ENCODE data around the gene SLC5A3. TPM values are rescaled to one million over a fixed set of nuclear protein-coding genes. Genes with fewer than 3 reads are reported as not detected.

The SLC5A3 gene
- polyA plus RNA-seq (2013, experiment 1 of 2): 6.8 TPM
- 7.4 TPM for polyA plus RNA-seq (2013, experiment 2 of 2)

DNA sequence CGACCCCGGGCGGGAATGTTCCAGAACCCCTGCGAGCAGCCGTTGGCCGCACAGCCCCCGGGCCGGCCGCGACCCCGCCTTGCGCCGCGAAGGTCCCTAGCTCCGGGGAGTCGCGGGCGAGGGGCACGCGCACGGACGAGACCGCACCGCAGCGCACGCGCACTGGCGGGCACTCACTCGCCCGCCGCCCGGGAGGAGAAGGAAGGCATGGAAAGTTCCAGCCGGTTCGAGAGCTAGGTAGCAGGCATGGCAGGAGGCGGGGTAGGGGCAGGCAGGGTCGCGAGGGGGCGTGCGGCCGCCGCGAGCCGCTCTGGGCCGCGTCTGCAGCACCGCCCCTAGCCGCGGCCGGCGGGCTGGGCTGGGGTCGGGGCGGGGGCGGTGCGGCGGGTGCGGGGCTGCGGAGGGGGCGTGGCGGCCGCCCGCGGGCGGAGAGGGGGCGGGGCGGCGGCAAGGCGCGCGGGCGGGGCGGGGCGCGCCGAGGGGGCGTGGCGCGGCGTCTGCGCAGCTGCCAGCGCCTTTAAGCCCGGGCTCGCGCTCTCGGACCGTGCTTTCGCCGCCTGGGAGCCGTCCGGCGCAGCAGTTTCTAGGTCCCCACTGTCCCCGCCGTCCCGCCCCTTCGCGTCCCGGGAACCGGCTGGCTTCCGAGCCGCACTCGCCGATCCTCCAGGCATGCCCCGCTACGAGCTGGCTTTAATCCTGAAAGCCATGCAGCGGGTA lies at the start of gene SLC5A3, which contains the start of gene MRPS6:
Gene SLC5A3 (plus strand): TSS at position 547 of the 717 bp plus-strand sequence. CDS start 21,621 bp downstream, outside the sequence.
Gene MRPS6 (plus strand): TSS at position 547 of the 717 bp plus-strand sequence. CDS start 123 bp downstream, at position 670.
- Histone ChIP-seq H3K4me3 (ENCODE audit: low read length) (peak within 1 kb of the TSS; percentile 83), H3K9me3 (ENCODE audit: insufficient read depth, low read depth, low read length) (no peaks in the 10 kb centered on the region), H3K36me3 (ENCODE audit: insufficient read depth, low read length) (peaks cover 18% of the 10 kb centered on the region), H3K27ac (ENCODE audit: low read depth, low read length) (peak within 1 kb of the TSS; percentile 77; the same call in 1 of the 2 replicates), H3K27me3 (ENCODE audit: insufficient read depth, low read length) (peaks cover 6% of the 10 kb centered on the region), H3K9ac (ENCODE audit: low read depth, low read length) (peak within 1 kb of the TSS; percentile 76), H3K4me1 (ENCODE audit: insufficient read depth, low read length) (peaks cover 37% of the 10 kb centered on the region)
- under 1% methylated on average over 104 of the region's 104 CpGs for WGBS

DNA sequence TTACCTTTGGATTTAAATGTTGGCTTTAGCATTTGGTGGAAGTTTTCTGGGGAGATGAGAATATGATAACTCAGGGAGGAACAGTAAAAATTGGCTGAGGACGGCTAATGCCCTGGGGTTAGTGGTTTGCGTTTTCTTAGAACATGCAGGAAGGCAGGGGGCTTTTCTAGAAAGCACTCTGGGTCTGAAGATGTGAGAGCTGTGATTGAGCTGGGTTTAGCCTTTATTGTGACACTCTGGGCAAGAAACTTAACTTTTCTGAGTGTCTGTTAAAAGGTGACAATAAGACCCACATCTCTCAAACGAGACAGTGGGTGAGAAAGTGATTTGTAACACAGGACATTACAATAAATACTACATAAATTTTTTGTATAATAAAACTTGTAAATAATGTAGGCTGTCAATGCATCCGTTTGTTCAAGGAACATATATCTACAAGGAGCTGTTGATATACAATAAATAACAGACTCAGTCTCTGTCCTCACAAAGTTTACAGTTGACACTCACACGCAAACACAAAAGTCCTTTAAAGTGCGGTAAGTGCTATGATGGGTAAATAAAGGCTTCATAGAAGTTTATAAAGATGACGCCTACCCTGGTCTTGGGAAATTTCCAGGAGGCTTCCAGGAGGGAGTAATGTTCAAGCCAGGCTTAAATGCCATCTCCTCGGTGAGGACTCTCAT lies 49.5 kb upstream of the SLC5A3 start:
- H3K4me1 ChIP-seq (ENCODE audit: insufficient read depth, low read length): peaks cover 24% of the 10 kb centered on the region

DNA sequence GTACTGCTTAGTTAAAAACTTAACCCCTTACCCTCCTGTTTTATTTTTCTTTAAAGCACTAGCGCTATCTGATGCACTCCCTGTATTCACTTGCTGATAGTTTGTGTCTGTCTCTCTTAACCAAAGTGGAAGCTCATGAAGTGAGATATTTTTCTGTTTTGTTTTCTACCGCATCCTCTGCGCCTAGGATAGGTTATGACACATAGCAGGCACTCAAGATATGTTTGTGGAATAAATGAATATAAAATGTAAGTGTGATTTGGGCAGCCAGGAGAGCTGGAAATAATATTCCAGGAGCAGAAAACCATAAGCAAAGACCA lies 49.0 kb upstream of the SLC5A3 start:
- H3K4me1 ChIP-seq (ENCODE audit: insufficient read depth, low read length): peaks cover 24% of the 10 kb centered on the region
- H3K27me3 ChIP-seq (ENCODE audit: insufficient read depth, low read length): no peaks in the 10 kb centered on the region
- no peak overlapping the region for H3K4me3 ChIP-seq (ENCODE audit: low read length)
- H3K27ac ChIP-seq (ENCODE audit: low read depth, low read length): no peak overlapping the region
- H3K9me3 ChIP-seq (ENCODE audit: insufficient read depth, low read depth, low read length): peaks cover 4% of the 10 kb centered on the region; the same call in 1 of the 2 replicates
- no peaks in the 10 kb centered on the region for H3K36me3 ChIP-seq (ENCODE audit: insufficient read depth, low read length)
- WGBS: 98% methylated on average over 3 of the region's 3 CpGs
- no peak overlapping the region for H3K9ac ChIP-seq (ENCODE audit: low read depth, low read length)

More for the DNA sequence above, 49.5 kb upstream of the SLC5A3 start:
- Histone ChIP-seq H3K36me3 (ENCODE audit: insufficient read depth, low read length) (no peaks in the 10 kb centered on the region), H3K4me3 (ENCODE audit: low read length) (no peak overlapping the region), H3K27ac (ENCODE audit: low read depth, low read length) (no peak overlapping the region), H3K27me3 (ENCODE audit: insufficient read depth, low read length) (no peaks in the 10 kb centered on the region), H3K9ac (ENCODE audit: low read depth, low read length) (no peak overlapping the region), H3K9me3 (ENCODE audit: insufficient read depth, low read depth, low read length) (peaks cover 4% of the 10 kb centered on the region; the same call in 1 of the 2 replicates)
- 78% methylated on average over 7 of the region's 8 CpGs for whole genome bisulfite sequencing

DNA sequence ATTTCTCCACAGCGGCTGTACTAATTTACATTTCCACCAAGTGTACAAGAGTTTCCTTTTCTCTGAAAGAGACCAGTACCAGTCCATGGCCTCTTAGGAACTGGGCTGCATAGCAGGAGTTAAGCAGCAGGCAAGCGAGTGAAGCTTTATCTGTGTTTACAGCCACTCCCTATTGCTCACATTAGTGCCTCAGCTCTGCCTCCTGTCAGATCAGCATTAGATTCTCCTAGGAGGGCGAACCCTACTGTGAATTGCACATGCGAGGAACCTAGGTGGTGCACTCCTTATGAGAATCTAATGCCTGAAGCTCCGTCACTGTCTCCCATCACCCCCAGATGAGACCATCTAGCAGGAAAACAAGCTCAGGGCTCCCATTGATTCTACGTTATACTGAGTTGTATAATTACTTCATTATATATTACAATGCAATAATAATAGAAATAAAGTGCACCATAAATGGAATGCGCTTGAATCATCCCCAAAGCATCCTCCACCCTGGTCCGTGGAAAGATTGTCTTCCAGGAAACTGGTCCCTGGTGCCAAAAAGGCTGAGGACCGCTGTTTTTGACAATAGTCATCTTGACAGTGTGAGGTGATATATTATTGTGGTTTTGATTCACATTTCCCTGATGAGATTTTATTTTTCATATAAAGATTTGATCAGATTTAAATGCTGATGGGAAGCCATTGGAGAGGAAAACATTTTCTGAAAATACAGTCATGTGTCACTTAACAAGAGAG lies 45.5 kb upstream of the SLC5A3 start:
- H3K4me3 ChIP-seq (ENCODE audit: low read length): no peak overlapping the region
- H3K27ac ChIP-seq (ENCODE audit: low read depth, low read length): no peak overlapping the region
- H3K9me3 ChIP-seq (ENCODE audit: insufficient read depth, low read depth, low read length): no peaks in the 10 kb centered on the region
- no peaks in the 10 kb centered on the region for H3K27me3 ChIP-seq (ENCODE audit: insufficient read depth, low read length)
- H3K9ac ChIP-seq (ENCODE audit: low read depth, low read length): no peak overlapping the region
- peaks cover 8% of the 10 kb centered on the region for H3K4me1 ChIP-seq (ENCODE audit: insufficient read depth, low read length)
- 76% methylated on average over 8 of the region's 9 CpGs for WGBS
- no peaks in the 10 kb centered on the region for H3K36me3 ChIP-seq (ENCODE audit: insufficient read depth, low read length)

DNA sequence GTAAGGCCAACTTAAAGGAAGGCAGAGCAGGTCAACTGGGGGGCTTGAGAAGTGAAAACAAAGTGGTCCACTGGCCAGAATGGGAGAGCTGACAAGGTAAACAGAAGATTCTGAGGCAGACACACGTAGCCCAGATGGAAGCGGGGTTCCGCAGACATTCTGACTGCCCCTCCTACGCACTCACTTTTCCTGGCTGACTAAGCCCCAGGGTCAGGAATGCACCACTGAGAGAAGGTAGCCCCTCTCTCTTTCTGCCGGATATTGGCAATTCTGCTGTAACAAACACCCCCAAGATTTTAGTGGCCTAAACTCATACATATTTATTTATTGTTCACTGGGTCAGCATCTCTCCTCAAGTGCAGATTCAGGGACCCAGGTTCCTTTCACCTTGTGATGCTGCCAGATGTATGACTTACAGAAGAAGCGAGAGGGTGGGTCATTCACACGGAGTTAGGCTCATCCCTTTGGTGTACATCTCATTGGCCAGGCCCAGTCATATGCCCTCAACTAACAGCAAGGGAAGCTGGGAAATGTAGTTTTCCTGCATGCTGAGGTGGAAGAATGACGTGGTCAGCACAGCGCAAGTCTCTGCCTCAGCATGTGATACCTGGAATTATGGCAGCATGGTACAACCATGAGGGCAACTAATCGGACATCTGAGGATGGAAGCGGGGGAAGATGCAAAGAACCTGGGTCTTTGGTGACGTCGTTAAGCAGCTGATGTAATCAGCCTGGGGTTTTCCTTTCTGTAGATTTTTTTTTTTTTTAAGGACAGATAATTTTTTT lies 43.4 kb upstream of the SLC5A3 start:
- no peak overlapping the region for H3K9ac ChIP-seq (ENCODE audit: low read depth, low read length)
- H3K4me1 ChIP-seq (ENCODE audit: insufficient read depth, low read length): no peaks in the 10 kb centered on the region
- WGBS: 62% methylated on average over 13 of the region's 13 CpGs
- H3K4me3 ChIP-seq (ENCODE audit: low read length): peak overlapping the region; percentile 14; the same call in 1 of the 2 replicates
- H3K36me3 ChIP-seq (ENCODE audit: insufficient read depth, low read length): no peaks in the 10 kb centered on the region
- no peak overlapping the region for H3K27ac ChIP-seq (ENCODE audit: low read depth, low read length)
- H3K27me3 ChIP-seq (ENCODE audit: insufficient read depth, low read length): no peaks in the 10 kb centered on the region
- no peaks in the 10 kb centered on the region for H3K9me3 ChIP-seq (ENCODE audit: insufficient read depth, low read depth, low read length)

DNA sequence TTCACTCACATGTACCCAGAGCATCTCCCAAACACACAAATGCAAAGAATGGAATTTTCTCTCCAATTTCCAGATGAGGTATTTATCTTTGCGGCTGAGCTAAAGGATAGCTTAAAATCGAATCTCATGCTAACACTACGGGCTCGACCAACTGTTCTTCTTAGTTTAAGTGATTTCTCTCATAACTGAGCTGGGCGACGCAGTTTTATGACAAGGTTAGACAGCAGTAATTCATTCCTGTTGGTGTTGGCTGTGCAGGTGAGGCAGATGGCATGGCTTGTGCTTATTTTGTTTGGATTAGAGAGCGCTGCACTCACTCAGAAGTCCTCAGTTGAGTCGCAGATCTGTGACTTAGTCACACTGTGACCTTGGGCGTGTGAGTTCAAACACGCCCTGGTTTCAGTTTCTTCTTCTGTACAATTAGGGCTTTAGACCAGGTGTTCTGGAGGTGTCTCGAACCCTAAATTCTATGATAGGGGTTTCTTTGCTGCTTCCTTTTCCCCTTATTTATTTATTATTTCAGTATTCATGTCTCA lies 41.5 kb upstream of the SLC5A3 start:
- no peak overlapping the region for H3K4me3 ChIP-seq (ENCODE audit: low read length)
- no peak overlapping the region for H3K27ac ChIP-seq (ENCODE audit: low read depth, low read length)
- H3K9ac ChIP-seq (ENCODE audit: low read depth, low read length): no peak overlapping the region
- H3K9me3 ChIP-seq (ENCODE audit: insufficient read depth, low read depth, low read length): no peaks in the 10 kb centered on the region
- WGBS: 92% methylated on average over 10 of the region's 11 CpGs
- no peaks in the 10 kb centered on the region for H3K36me3 ChIP-seq (ENCODE audit: insufficient read depth, low read length)
- H3K4me1 ChIP-seq (ENCODE audit: insufficient read depth, low read length): peaks cover 3% of the 10 kb centered on the region; the same call in 1 of the 2 replicates
- no peaks in the 10 kb centered on the region for H3K27me3 ChIP-seq (ENCODE audit: insufficient read depth, low read length)

DNA sequence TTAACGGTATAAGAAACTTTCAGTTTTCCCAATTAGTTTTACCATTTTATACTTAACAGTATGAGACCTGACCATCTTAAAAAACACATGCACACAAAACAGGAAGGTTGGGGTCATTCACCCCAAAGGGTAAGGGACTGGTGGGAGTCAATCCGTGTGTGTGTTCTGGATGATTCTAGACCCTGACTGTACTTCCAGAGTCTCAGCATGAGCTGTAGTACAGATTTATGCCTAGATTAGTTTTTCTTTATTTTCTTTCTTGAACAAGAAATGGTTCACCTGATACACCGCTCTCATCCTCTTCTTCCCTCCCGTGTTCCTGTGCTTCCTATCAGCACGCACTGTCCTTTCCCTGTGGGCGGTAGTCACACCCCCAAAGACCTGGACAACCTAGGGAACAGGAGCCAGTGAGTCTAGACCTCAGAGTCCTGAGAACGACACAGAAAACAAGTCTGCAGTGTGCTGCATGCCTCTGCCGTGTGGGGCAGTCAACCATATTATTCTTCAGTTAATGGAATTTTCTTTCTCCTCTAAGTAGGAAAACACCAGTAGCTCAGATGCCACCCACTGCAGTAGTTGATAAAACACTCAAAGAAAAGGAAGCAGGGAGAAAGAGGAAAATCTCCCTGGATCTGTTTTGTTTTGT lies 38.9 kb upstream of the SLC5A3 start:
- H3K27ac ChIP-seq (ENCODE audit: low read depth, low read length): no peak overlapping the region
- H3K4me3 ChIP-seq (ENCODE audit: low read length): no peak overlapping the region
- H3K4me1 ChIP-seq (ENCODE audit: insufficient read depth, low read length): peaks cover 3% of the 10 kb centered on the region; the same call in 1 of the 2 replicates
- no peaks in the 10 kb centered on the region for H3K27me3 ChIP-seq (ENCODE audit: insufficient read depth, low read length)
- H3K36me3 ChIP-seq (ENCODE audit: insufficient read depth, low read length): no peaks in the 10 kb centered on the region
- 84% methylated on average over 7 of the region's 8 CpGs for WGBS
- no peak overlapping the region for H3K9ac ChIP-seq (ENCODE audit: low read depth, low read length)
- H3K9me3 ChIP-seq (ENCODE audit: insufficient read depth, low read depth, low read length): no peaks in the 10 kb centered on the region

DNA sequence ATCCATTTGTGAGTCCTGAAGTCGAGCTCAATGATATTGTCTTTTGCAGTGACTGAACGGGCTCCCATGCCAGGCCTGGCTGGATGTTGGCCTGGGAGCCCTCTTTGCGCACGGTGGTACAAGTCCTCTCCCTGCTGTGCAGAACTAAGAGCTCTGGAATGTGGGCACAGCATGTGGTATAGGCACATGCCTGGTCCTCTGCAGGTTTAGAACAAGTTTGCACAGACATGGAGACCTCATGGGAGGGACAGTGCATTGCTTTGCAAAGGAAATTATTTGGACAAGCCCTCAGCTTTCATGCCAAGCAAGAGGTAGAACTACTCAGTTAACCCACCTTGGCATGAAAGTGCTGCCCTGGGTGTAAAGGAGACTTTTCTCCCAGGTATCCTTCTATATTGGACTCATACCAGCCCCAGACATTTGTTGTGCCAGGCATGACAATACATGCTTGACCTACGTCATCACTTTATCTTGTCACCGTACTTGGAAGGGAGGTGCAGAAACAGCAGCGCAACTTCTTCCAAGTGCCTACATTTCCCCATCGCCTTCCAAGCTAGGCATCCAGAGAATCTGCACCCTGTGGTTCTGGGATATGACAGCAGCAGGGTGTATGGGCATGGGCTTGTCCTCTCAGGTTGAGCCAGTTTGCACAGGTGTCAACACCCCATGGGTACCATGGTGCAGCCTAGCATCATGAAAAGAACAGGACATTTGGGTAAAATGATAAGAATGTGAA lies 37.6 kb upstream of the SLC5A3 start:
- H3K27me3 ChIP-seq (ENCODE audit: insufficient read depth, low read length): no peaks in the 10 kb centered on the region
- WGBS: 85% methylated on average over 8 of the region's 8 CpGs
- no peaks in the 10 kb centered on the region for H3K36me3 ChIP-seq (ENCODE audit: insufficient read depth, low read length)
- H3K9ac ChIP-seq (ENCODE audit: low read depth, low read length): no peak overlapping the region
- peaks cover 3% of the 10 kb centered on the region; the same call in 1 of the 2 replicates for H3K4me1 ChIP-seq (ENCODE audit: insufficient read depth, low read length)
- H3K9me3 ChIP-seq (ENCODE audit: insufficient read depth, low read depth, low read length): no peaks in the 10 kb centered on the region
- H3K4me3 ChIP-seq (ENCODE audit: low read length): no peak overlapping the region
- H3K27ac ChIP-seq (ENCODE audit: low read depth, low read length): no peak overlapping the region

DNA sequence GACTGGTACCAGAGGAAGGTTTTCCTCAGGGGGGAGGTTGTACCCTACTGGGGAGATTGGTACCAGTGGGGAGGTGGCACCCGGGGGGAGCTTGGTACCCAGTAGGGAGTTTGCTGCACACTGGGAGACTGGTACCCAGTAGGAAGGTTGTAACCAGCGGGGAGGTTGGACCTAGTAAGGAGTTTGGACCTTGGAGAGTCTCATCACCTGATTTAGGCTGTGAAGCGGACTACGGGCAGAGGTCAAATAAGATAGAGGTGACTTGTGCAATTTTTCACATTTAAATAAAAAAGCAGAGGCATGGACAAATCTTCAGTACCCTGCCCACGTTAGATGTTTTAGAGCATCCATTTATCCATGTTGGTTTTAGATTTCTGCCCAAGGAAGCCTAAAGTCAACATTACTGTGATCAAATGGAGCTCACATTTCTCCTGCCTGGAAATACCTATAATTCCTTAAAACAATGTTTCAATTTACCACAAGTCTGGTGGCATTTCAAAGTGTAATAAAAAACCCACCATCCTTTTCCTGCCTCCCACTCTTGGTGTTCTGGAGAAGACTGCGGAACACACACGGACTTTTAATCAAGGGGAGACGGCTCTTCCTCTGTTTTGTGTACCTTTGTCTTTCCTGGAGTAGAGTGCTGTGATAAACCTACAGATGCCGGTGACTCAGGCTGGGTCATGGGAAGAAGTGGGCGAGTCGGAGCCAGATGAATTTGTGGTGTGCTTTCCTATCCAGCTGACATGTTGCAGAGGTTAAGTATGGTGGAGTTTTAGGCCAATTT lies 36.2 kb upstream of the SLC5A3 start:
- H3K9ac ChIP-seq (ENCODE audit: low read depth, low read length): no peak overlapping the region
- H3K4me3 ChIP-seq (ENCODE audit: low read length): no peak overlapping the region
- H3K27me3 ChIP-seq (ENCODE audit: insufficient read depth, low read length): no peaks in the 10 kb centered on the region
- no peaks in the 10 kb centered on the region for H3K36me3 ChIP-seq (ENCODE audit: insufficient read depth, low read length)
- peaks cover 3% of the 10 kb centered on the region; the same call in 1 of the 2 replicates for H3K4me1 ChIP-seq (ENCODE audit: insufficient read depth, low read length)
- 93% methylated on average over 11 of the region's 11 CpGs for WGBS
- no peaks in the 10 kb centered on the region for H3K9me3 ChIP-seq (ENCODE audit: insufficient read depth, low read depth, low read length)
- no peak overlapping the region for H3K27ac ChIP-seq (ENCODE audit: low read depth, low read length)
